ENCODE data around the gene LRRC63.

Gene LRRC63

DNA sequence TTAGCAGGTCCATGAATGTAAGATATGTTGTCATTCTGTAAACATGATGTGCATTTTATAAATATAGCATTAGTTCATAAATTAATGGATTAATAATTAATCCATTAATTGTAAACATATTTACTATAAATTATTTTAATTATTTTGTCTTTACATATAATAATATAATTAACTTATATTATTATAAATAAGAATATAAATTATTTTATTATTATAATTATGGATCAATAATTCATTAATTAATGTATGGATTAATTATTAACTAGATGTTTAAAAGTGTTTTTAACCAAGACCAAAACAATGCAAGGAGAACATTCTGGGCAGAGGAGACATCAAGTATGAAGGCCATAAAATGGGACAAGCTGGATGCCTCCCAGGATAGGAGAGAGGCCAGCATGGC lies 103.3 kb downstream of the LRRC63 start:
- no peak for DNase-seq

DNA sequence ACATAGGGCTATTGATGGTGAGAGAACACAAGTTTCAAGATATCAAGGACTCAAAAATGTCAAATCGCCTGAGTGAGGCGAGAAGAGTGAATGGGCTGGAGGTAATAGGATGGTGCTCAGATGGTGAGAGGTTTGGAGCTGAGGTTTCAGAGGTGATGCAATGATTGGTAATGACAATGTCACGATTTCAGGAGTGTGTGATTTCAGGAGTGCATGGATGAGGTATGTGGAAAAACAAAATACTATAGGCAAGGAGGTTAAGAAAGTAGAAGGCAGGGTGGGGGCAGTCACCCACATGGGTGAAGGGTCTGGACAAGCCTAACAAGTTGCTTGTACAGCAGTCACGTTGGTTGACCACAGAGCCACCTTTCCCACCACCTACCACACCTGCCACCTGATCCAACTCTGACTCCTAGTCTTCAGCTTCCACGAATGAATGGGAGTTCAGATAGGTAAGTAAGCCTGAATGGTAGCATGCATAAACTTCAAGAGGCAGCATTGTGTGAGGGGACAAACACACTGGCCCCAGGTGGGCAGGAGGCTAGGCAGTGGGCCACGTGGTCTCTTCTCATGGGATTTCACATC lies 103.9 kb downstream of the LRRC63 start:
- DNase-seq = no peak

DNA sequence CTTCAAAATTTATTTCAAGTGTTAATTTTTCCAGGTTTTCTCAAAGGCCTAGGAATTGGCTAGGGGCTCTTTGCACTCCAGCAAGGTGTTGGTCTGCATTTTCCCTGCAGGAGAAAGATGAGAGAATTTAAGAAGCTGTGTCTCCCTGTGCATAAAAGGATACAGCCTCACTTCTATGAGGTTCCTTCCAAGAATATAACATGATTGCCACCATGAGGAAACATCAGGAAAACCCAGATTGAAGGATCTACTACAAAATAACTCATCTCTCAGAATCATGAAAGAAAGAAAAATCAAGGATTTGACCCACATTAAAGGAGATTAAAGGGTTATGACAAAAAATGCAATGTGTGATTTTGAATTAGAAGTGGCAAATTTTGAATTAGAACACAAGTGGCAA lies 105.4 kb downstream of the LRRC63 start:
- no peak for DNase-seq

DNA sequence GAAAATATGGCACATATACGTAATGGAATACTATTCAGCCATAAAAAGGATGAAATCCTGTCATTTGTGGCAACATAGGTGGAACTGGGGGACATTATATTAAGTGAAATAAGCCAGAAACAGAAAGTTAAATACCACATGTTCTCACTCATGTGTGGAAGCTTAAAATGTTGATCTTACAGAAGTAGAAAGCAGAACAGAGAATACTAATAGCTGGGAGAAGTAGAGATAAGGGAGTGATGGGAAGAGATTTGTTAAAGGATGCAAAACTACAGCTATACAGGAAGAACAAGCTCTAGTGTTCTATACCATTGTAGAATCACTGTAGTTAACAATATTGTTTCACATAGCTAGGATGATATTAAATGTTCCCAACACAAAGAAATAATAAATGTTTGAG lies 107.3 kb downstream of the LRRC63 start:
- DNase-seq = no peak

DNA sequence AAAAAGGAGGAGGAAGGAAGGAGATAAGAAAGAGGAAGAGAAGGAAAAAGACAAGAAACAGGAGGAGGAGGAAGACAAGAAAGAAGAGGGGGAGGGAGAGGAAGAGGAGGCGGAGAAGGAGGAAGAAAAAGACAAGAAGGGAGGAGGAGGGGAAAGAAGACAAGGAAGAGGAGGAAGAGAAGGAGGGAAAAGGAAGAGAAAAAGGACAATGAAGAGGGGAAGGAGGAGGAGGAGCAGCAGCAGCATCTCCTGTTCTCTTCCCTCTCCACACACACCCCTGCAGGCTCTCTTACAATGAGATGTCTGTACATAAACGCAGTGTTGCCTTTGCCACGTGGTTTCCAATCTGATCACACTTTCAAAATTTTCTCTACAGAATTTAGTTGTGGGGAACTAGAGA lies 108.7 kb downstream of the LRRC63 start:
- DNase-seq = no peak

DNA sequence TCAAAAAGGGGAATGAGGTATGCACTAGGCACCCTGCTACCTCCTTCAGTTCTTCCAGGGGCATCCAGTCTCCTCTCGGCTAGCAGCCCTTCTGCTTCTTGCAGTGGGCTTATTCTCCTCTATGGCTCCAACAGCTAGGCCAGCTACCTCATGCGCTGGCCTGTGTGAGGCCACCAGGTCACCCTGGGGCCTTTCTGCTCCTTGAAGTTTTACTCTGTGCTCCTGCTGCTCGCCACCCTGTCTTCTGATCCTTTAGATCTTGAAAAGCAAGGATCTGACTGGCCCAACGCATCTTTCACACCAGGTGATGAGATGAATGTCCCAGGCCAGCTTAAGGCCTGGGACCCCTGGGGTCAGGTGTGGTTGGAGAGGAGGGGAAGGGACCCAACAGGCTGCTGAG lies 109.1 kb downstream of the LRRC63 start:
- no peak for DNase-seq

DNA sequence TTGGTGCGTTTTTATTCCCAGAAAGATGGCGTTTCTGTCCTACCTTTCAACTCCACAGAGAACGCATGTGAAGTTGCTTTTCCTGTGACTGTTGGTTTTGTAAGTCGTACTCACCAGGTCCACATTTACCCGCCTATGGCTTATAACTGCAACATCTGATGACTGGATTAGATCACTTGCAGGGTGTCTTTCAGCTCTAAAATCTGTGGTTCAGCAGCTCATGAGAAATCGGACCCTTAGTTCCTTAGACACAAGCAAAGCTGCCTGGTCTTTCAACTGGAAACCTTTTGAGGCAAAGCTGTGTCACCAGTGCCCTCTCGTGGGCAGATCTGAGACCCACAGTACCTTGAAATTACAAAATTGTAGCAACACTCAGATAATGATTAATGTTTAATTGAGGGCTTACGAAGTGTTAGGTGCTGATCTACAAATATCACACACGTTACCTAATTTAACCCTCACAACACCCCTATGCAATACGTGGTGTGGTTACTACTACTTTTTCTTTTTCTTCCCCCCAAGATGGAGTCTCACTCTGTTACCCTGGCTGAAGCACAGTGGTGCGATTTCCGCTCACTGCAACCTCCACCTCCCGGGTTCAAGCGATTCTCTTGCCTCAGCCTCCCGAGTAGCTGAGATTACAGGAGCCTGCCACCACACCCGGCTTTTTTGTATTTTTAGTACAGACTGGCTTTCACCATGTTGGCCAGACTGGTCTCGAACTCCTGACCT lies 109.9 kb downstream of the LRRC63 start:
- peak; percentile 0 for DNase-seq

DNA sequence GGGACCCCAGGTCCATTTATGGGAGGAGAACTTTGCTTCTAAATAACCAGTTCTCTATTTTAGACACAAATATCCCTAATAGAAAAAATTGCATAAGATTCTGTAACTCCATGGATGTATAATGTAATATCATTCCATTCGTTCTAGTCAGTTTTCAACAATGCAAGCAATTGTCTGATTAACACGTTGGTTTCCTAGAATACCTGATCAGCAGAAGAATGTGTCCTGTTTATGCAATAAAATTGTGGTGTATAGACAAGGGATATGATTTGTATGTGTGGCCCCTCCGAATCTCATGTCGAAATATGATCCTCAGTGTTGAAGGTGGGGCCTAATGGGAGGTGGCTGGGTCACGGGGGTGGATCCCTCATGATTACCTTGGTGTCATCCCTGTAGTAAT lies 113.2 kb downstream of the LRRC63 start:
- no peak for DNase-seq
